ENCODE data around the gene RNF26.
A peak's percentile ranks its signal among the peaks of the same experiment; 100 is the strongest.
"Not testable (repeated sequence)": the region's sequence is repeated elsewhere in the genome, so short reads cannot be mapped to it uniquely, and the experiment has no call there.

The RNF26 gene

GRCh38 chr11:119371778-119372182 is 37.5 kb downstream of the RNF26 start:
- no peak for DNase-seq (ENCODE audit: low spot score)

- no peak for DNase-seq (ENCODE audit: low spot score)
Measured at GRCh38 chr11:119372260-119373058, 38.1 kb downstream of the RNF26 start.

GRCh38 chr11:119373059-119373920 is 39.0 kb downstream of the RNF26 start:
- DNase-seq (ENCODE audit: low spot score), result no peak

- peak; percentile 42 for DNase-seq (ENCODE audit: low spot score)
Measured at GRCh38 chr11:119373921-119374631, 39.7 kb downstream of the RNF26 start.

- DNase-seq (ENCODE audit: low spot score), result no peak
Measured at GRCh38 chr11:119374632-119375336, 40.5 kb downstream of the RNF26 start.

GRCh38 chr11:119375337-119376196 is 41.2 kb downstream of the RNF26 start:
- DNase-seq (ENCODE audit: low spot score), result no peak

GRCh38 chr11:119376197-119376847 is 42.0 kb downstream of the RNF26 start:
- DNase-seq (ENCODE audit: low spot score), result no peak

GRCh38 chr11:119377112-119377901 is 43.0 kb downstream of the RNF26 start:
- DNase-seq (ENCODE audit: low spot score), result no peak

- no peak for DNase-seq (ENCODE audit: low spot score)
Measured at GRCh38 chr11:119377961-119378667, 43.8 kb downstream of the RNF26 start.

GRCh38 chr11:119378851-119379465 is 44.6 kb downstream of the RNF26 start:
- DNase-seq (ENCODE audit: low spot score), result no peak

GRCh38 chr11:119380160-119380826 is 46.0 kb downstream of the RNF26 start:
- DNase-seq (ENCODE audit: low spot score), result no peak

GRCh38 chr11:119380827-119381180 is 46.5 kb downstream of the RNF26 start:
- no peak for DNase-seq (ENCODE audit: low spot score)

- peak; percentile 95 for DNase-seq (ENCODE audit: low spot score)
Measured at GRCh38 chr11:119381181-119381988, 47.1 kb downstream of the RNF26 start, which contains the start of gene USP2. USP2 (minus strand) TSS chr11:119381690; CDS start chr11:119373480, 8,210 bp downstream.

GRCh38 chr11:119382101-119382500 is 47.8 kb downstream of the RNF26 start:
- no peak for DNase-seq (ENCODE audit: low spot score)

- DNase-seq (ENCODE audit: low spot score), result not testable (repeated sequence)
Measured at GRCh38 chr11:119382513-119382912, 48.2 kb downstream of the RNF26 start.

GRCh38 chr11:119384332-119384731 is 50.0 kb downstream of the RNF26 start:
- DNase-seq (ENCODE audit: low spot score), result no peak
